Adrenal gland (tissue), 12 donors: Measurements from ENCODE around the gene EFCAB11. TPM values are rescaled to one million over a fixed set of nuclear protein-coding genes. Genes with fewer than 3 reads are reported as not detected.

Source experiments
- DNase-seq, 7 donors: peaks; one replicate each; pipeline ENCODE4 v3.0.0-alpha.2; 2019 to 2020
- H3K27ac ChIP-seq, 5 donors: fragments of 200-600 bp; sonication (generic) in 4 of 5; 1 replicate in 3 of 5; 2 replicates in 2 of 5; pipeline versions ENCODE4 v1.5.1 to v1.8.0; 2016 to 2020; ENCODE audit warnings: mild to moderate bottlenecking in 1 of 5
- H3K27me3 ChIP-seq: fragments of 200-600 bp; 2 replicates; pipeline ENCODE4 v1.8.0; 2021
- H3K36me3 ChIP-seq, 2 donors: fragments of 200-600 bp; replicated peaks in 1 of 2; 1 replicate in 1 of 2; 2 replicates in 1 of 2; pipeline versions ENCODE4 v1.5.1 to v1.8.0; 2018 to 2022
- H3K4me1 ChIP-seq, 2 donors: fragments of 200-600 bp; replicated peaks in 1 of 2; 1 replicate in 1 of 2; 2 replicates in 1 of 2; pipeline versions ENCODE4 v1.5.1 to v1.8.0; 2018 to 2021
- H3K4me3 ChIP-seq, 4 donors: fragments of 200-600 bp; sonication (generic) in 3 of 4; one replicate each; pipeline ENCODE4 v1.5.1; 2016 to 2018
- H3K9me3 ChIP-seq, 3 donors: fragments of 200-600 bp; sonication (generic) in 1 of 3; replicated peaks in 1 of 3; 1 replicate in 2 of 3; 2 replicates in 1 of 3; pipeline versions ENCODE4 v1.5.1 to v1.8.0; 2016 to 2021
- POLR2A ChIP-seq, 2 donors: fragments of 450-650 bp; IDR thresholded peaks; one replicate each; pipeline ENCODE4 v1.6.1; 2017; ENCODE audit warnings: antibody characterized with exemption in 2 of 2, mild to moderate bottlenecking in 2 of 2, moderate library complexity in 1 of 2
- WGBS, 4 donors: extraction: QIAGEN DNeasy Blood & Tissue Kit in 2 of 4; methylation state at CpG; one replicate each; pipeline versions ENCODE4 v1.1.5 to v1.1.7; 2013 to 2017; 5-methylcytosine and 5-hydroxymethylcytosine counted together
- intact Hi-C, 2 donors: fragments of 100-400 bp; cut with DNase I; formaldehyde crosslinking; loops; one replicate each; pipeline versions ENCODE4 v1.14.1 to v1.15.0; 2022 to 2023
- polyA plus RNA-seq, 3 donors: library from polyadenylated mRNA; stranded (reverse); fragments of 200-250 nt in 2 of 3; fragments of 350-450 nt in 1 of 3; fragmentation: Illumina TruSeq in 1 of 3; extraction: RNeasy Lipid Tissue Mini Kit (QIAGEN cat#74804) in 1 of 3; gene quantifications; one replicate each; pipeline ENCODE4 v1.2.3, GENCODE V29; 2013 to 2014
- total RNA-seq, 9 donors: library from RNA; depleted of rRNA in 4 of 9; stranded (reverse); fragments of >200 nt in 4 of 9; fragments of 120-200 nt in 1 of 9; fragmentation: NEBNext Ultra II Directional in 1 of 9; extraction: Animal tissue kit (Norgen Biotek cat#: 25700) in 1 of 9; gene quantifications; one replicate each; pipeline versions ENCODE4 v1.1.0 to v1.2.4, GENCODE V29; 2013 to 2023
- TF ChIP-seq, protein P1 (sequence below), 6 experiments: fragments of 450-650 bp in 4 of 6; fragments of 200-600 bp in 2 of 6; sonication (generic) in 1 of 6; IDR thresholded peaks; 1 replicate in 5 of 6; 2 replicates in 1 of 6; pipeline versions ENCODE4 v1.5.1 to v1.8.0; 2016 to 2021; ENCODE audit warnings: antibody characterized with exemption in 6 of 6, mild to moderate bottlenecking in 2 of 6, moderate library complexity in 1 of 6
- donor health status: healthy with polysubstance abuse.
- donor health status: Bipolar disorder and iron deficiency.
- donor health status: DM: yes; HTN: yes; CAD: no.
- donor health status: DM: no; HTN: no; CAD: no.
- donor health status: DM: no; HTN: no; CAD: no.
- donor health status: DM: yes; HTN: yes; CAD: no.

The EFCAB11 gene
- total and polyA plus RNA-seq, 12 donors, result 4.0 to 16.9 (median 8.4) TPM

DNA sequence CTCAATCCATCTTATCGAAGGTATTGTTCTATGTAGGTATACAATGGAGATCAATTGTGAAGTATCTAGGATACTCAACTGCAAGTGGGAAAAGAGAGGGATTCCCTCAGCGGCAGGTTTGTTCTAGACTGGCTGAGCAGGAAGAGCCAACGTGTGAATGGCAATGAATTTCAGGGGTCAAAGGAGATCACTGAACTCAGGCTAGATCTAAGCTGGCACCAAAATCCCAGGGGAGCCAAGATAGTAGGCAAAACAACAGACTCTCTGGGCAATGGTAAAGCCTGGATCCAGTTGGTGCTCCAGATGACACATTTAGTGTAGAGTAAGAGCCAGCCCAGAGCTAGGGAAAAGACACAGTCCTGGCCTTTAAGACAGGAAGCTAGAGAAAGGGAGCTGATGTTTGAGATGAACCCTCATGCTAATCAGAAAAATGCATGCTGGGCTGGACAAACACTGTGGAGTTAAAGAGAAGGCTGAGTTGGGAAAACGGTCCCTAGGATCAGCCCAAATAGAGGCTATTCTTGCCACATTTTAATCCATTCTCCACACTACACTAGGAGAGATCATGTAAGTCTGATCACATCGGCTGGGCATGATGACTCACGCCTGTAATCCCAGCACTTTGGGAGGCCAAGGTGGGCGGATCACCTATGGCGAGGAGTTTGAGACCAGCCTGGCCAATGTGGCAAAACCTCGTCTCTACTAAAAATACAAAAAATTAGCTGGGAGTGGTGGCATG is 45.6 kb downstream of the EFCAB11 start:
- H3K4me1 ChIP-seq, result peaks cover 0 to 13% of the 10 kb centered on the region in 2 donors
- WGBS, 4 donors, result 90 to 95% (median 93%) methylated on average over 9 of the region's 9 CpGs
- intact Hi-C loops, result loop anchor here in 1 of 2 donors (5.0 kb wide), 1 partner anchor 492 kb away; the partner anchor contains the start of gene FOXN3
- DNase-seq, result no peak
- H3K4me3 ChIP-seq, result no peak overlapping the region
- H3K27ac ChIP-seq, result no peak overlapping the region
- H3K9me3 ChIP-seq, result no peaks in the 10 kb centered on the region
- TF ChIP-seq, protein P1, sequence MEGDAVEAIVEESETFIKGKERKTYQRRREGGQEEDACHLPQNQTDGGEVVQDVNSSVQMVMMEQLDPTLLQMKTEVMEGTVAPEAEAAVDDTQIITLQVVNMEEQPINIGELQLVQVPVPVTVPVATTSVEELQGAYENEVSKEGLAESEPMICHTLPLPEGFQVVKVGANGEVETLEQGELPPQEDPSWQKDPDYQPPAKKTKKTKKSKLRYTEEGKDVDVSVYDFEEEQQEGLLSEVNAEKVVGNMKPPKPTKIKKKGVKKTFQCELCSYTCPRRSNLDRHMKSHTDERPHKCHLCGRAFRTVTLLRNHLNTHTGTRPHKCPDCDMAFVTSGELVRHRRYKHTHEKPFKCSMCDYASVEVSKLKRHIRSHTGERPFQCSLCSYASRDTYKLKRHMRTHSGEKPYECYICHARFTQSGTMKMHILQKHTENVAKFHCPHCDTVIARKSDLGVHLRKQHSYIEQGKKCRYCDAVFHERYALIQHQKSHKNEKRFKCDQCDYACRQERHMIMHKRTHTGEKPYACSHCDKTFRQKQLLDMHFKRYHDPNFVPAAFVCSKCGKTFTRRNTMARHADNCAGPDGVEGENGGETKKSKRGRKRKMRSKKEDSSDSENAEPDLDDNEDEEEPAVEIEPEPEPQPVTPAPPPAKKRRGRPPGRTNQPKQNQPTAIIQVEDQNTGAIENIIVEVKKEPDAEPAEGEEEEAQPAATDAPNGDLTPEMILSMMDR (IDR thresholded peaks at IDR 0.05), result no peak
- TF ChIP-seq POLR2A (IDR thresholded peaks at IDR 0.05), result no peak
- H3K36me3 ChIP-seq, result no peaks in the 10 kb centered on the region
- H3K27me3 ChIP-seq, result no peaks in the 10 kb centered on the region

DNA sequence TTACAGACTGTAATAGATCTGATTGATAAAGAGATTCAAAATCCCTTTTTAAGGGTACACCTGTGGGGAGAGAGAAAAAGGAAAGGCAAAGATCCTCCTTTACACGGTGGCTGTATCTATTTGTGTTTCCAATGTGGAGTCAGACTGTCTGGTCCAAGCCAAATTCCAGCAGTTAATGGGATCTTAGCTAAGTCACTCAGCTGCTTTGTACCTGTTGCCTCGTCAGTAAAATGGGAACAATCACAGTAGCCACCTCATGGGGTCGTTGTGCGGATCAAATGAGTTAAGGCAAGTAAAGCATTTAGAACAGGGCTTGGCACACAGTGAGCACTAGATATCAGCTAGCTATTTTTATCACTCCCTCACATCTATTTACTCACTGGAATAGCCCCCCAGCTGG is 46.9 kb downstream of the EFCAB11 start:
- TF ChIP-seq, protein P1 (IDR thresholded peaks at IDR 0.05), result no peak
- no peak for TF ChIP-seq POLR2A (IDR thresholded peaks at IDR 0.05)
- intact Hi-C loops, result loop anchor here in 1 of 2 donors (5.0 kb wide), 1 partner anchor 490 kb away; the partner anchor contains the start of gene FOXN3
- 88 to 94% (median 91%) methylated on average over 4 of the region's 4 CpGs for WGBS, 4 donors
- Histone ChIP-seq H3K36me3 (no peaks in the 10 kb centered on the region), H3K27me3 (no peaks in the 10 kb centered on the region), H3K27ac (no peak overlapping the region), H3K4me1 (peaks cover 0 to 7% of the 10 kb centered on the region in 2 donors), H3K9me3 (no peaks in the 10 kb centered on the region), H3K4me3 (no peak overlapping the region)
- no peak for DNase-seq

DNA sequence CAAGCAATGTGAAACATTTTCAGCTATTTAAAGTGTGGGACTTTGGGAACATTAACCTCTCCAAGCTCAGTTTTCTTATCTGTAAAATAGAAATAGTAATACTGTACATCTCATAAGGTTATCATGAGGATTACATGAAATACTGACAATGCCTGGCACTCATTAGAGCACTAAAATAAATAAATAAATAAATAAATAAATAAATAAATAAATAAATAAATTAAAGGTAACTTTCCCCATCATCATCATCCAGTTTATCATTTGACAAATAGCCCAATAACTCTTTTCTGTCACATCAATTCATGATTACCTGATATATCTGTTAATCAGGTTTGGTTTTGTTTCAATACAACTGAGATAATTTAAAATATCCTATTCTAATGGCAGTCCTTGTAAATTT is 48.5 kb downstream of the EFCAB11 start:
- intact Hi-C loops, result loop anchor here in 1 of 2 donors (5.0 kb wide), 1 partner anchor 489 kb away; the partner anchor contains the start of gene FOXN3
- Histone ChIP-seq H3K4me1 (peaks cover 0 to 1% of the 10 kb centered on the region in 2 donors), H3K9me3 (no peaks in the 10 kb centered on the region), H3K4me3 (no peak overlapping the region), H3K36me3 (no peaks in the 10 kb centered on the region), H3K27ac (no peak overlapping the region), H3K27me3 (no peaks in the 10 kb centered on the region)
- TF ChIP-seq, protein P1 (IDR thresholded peaks at IDR 0.05), result no peak
- TF ChIP-seq POLR2A (IDR thresholded peaks at IDR 0.05), result no peak
- no peak for DNase-seq

GRCh38 chr14:89903340-89903952 is 51.1 kb downstream of the EFCAB11 start:
- 41 to 58% (median 55%) methylated on average over 4 of the region's 4 CpGs for WGBS, 4 donors
- Histone ChIP-seq H3K4me1 (no peaks in the 10 kb centered on the region), H3K27me3 (no peaks in the 10 kb centered on the region), H3K27ac (no peak overlapping the region), H3K9me3 (no peaks in the 10 kb centered on the region), H3K4me3 (no peak overlapping the region), H3K36me3 (no peaks in the 10 kb centered on the region)
- no peak for TF ChIP-seq POLR2A (IDR thresholded peaks at IDR 0.05)
- TF ChIP-seq, protein P1 (IDR thresholded peaks at IDR 0.05), result no peak
- intact Hi-C loops, result loop anchor here in 1 of 2 donors (5.0 kb wide), 1 partner anchor 876 kb away; no protein-coding TSS in a partner anchor
- DNase-seq, result no peak
